RWPE2 (cell line): Measurements from ENCODE around the gene TSR2.

Experiments used
- ATAC-seq: fragments of 200-7000 bp; cut with Tn5 transposase; 3 replicates; pipeline ENCODE4 v1.9.1; 2021; ENCODE audit warnings: low read depth
- DNase-seq: peaks from one replicate; pipeline ENCODE4 v3.0.0-alpha.2; 2020; ENCODE audit warnings: low spot score
- H3K27ac ChIP-seq: fragments of 450-650 bp; 2 replicates; pipeline ENCODE4 v1.5.1; 2017; ENCODE audit warnings: mild to moderate bottlenecking; ENCODE audit not compliant: poor library complexity, severe bottlenecking
- H3K27me3 ChIP-seq: fragments of 250-450 bp; sonication (Bioruptor Pico); 2 replicates; pipeline ENCODE4 v1.5.1; 2021; ENCODE audit warnings: mild to moderate bottlenecking, moderate library complexity; ENCODE audit not compliant: insufficient read depth, poor library complexity, severe bottlenecking
- H3K36me3 ChIP-seq: fragments of 250-450 bp; sonication (Bioruptor Pico); 2 replicates; pipeline ENCODE4 v1.5.1; 2020; ENCODE audit warnings: low read depth, mild to moderate bottlenecking, moderate library complexity
- H3K4me1 ChIP-seq: fragments of 250-450 bp; sonication (Bioruptor Pico); 2 replicates; pipeline ENCODE4 v1.5.1; 2021; ENCODE audit warnings: mild to moderate bottlenecking, moderate library complexity; ENCODE audit not compliant: insufficient read depth, poor library complexity, severe bottlenecking
- H3K4me3 ChIP-seq: fragments of 250-450 bp; sonication (Bioruptor Pico); 2 replicates; pipeline ENCODE4 v1.5.1; 2021; ENCODE audit warnings: mild to moderate bottlenecking, moderate library complexity; ENCODE audit not compliant: severe bottlenecking
- H3K9me3 ChIP-seq: fragments of 250-450 bp; sonication (Bioruptor Pico); 2 replicates; pipeline ENCODE4 v1.5.1; 2021; ENCODE audit warnings: mild to moderate bottlenecking, moderate library complexity; ENCODE audit not compliant: severe bottlenecking
- CTCF ChIP-seq: fragments of 450-650 bp; IDR thresholded peaks from one replicate; pipeline ENCODE4 v1.5.1; 2017; ENCODE audit warnings: mild to moderate bottlenecking, moderate library complexity; ENCODE audit not compliant: poor library complexity, severe bottlenecking

Gene TSR2

GRCh38 chrX:54423161-54423888 lies 16.9 kb upstream of the TSR2 start:
- no peak for TF ChIP-seq CTCF
- Histone ChIP-seq H3K4me1 (no peaks in the 10 kb centered on the region), H3K27ac (no peak overlapping the region), H3K9me3 (no peaks in the 10 kb centered on the region), H3K4me3 (no peak overlapping the region), H3K36me3 (no peaks in the 10 kb centered on the region), H3K27me3 (no peaks in the 10 kb centered on the region)
- no peak for DNase-seq
- ATAC-seq, result no peak

GRCh38 chrX:54427837-54428424 lies 12.3 kb upstream of the TSR2 start:
- Histone ChIP-seq H3K9me3 (no peaks in the 10 kb centered on the region), H3K36me3 (no peaks in the 10 kb centered on the region), H3K4me3 (no peak overlapping the region), H3K27me3 (no peaks in the 10 kb centered on the region), H3K27ac (no peak overlapping the region), H3K4me1 (no peaks in the 10 kb centered on the region)
- DNase-seq (no peak), ATAC-seq (no peak)
- TF ChIP-seq CTCF, result no peak

GRCh38 chrX:54430519-54430918 lies 9.7 kb upstream of the TSR2 start:
- no peaks in the 10 kb centered on the region for H3K27me3 ChIP-seq
- TF ChIP-seq CTCF, result no peak
- no peaks in the 10 kb centered on the region for H3K4me1 ChIP-seq
- H3K4me3 ChIP-seq, result no peak overlapping the region
- no peak for DNase-seq
- H3K36me3 ChIP-seq, result no peaks in the 10 kb centered on the region
- no peaks in the 10 kb centered on the region for H3K9me3 ChIP-seq
- H3K27ac ChIP-seq, result no peak overlapping the region
- no peak for ATAC-seq

GRCh38 chrX:54435121-54435520 lies 5.1 kb upstream of the TSR2 start:
- no peaks in the 10 kb centered on the region for H3K9me3 ChIP-seq
- no peaks in the 10 kb centered on the region for H3K27me3 ChIP-seq
- H3K4me3 ChIP-seq, result no peak overlapping the region
- TF ChIP-seq CTCF, result no peak
- ATAC-seq, result no peak
- no peaks in the 10 kb centered on the region for H3K36me3 ChIP-seq
- no peak for DNase-seq
- no peak overlapping the region for H3K27ac ChIP-seq
- no peaks in the 10 kb centered on the region for H3K4me1 ChIP-seq

- no peak overlapping the region for H3K4me3 ChIP-seq
- H3K4me1 ChIP-seq, result no peaks in the 10 kb centered on the region
- no peaks in the 10 kb centered on the region for H3K27me3 ChIP-seq
- peaks cover 8% of the 10 kb centered on the region; the same call in 1 of the 2 replicates for H3K36me3 ChIP-seq
- no peak for DNase-seq
- H3K9me3 ChIP-seq, result no peaks in the 10 kb centered on the region
- ATAC-seq, result no peak
- TF ChIP-seq CTCF, result no peak
- no peak overlapping the region for H3K27ac ChIP-seq
Observed at GRCh38 chrX:54442790-54443189, 2.6 kb downstream of the TSR2 start.
